ENCODE measurements around the gene VSIR. TPM values are rescaled to one million over a fixed set of nuclear protein-coding genes. Genes with fewer than 3 reads are reported as not detected.
A peak's percentile ranks its signal among the peaks of the same experiment; 100 is the strongest.

Gene VSIR
- total RNA-seq, 2 donors from 2014 or later = 36.1 to 56.0 TPM

GRCh38 chr10:71726580-71727104 is 46.7 kb downstream of the VSIR start:
- H3K4me1 ChIP-seq = peaks cover 0 to 39% of the 10 kb centered on the region in 2 donors
- no peaks in the 10 kb centered on the region for H3K36me3 ChIP-seq
- TF ChIP-seq CTCF (IDR thresholded peaks at IDR 0.05) = no peak
- H3K9me3 ChIP-seq = no peaks in the 10 kb centered on the region
- H3K27ac ChIP-seq = peak overlapping the region in 1 of 2 donors; percentile 79
- no peak for DNase-seq (ENCODE audit: low spot score)
- no peaks in the 10 kb centered on the region for H3K27me3 ChIP-seq
- H3K4me3 ChIP-seq = no peak overlapping the region

GRCh38 chr10:71725998-71726579 is 47.2 kb downstream of the VSIR start:
- no peak for TF ChIP-seq CTCF (IDR thresholded peaks at IDR 0.05)
- DNase-seq (ENCODE audit: low spot score) = no peak
- H3K4me1 ChIP-seq = peaks cover 0 to 39% of the 10 kb centered on the region in 2 donors
- no peaks in the 10 kb centered on the region for H3K27me3 ChIP-seq
- peak overlapping the region in 1 of 2 donors; percentile 19 for H3K27ac ChIP-seq
- no peaks in the 10 kb centered on the region for H3K9me3 ChIP-seq
- H3K4me3 ChIP-seq = no peak overlapping the region
- no peaks in the 10 kb centered on the region for H3K36me3 ChIP-seq

- no peak for TF ChIP-seq CTCF (IDR thresholded peaks at IDR 0.05)
- Histone ChIP-seq H3K27ac (no peak overlapping the region), H3K4me1 (peaks cover 0 to 40% of the 10 kb centered on the region in 2 donors), H3K4me3 (no peak overlapping the region), H3K36me3 (no peaks in the 10 kb centered on the region), H3K27me3 (no peaks in the 10 kb centered on the region), H3K9me3 (no peaks in the 10 kb centered on the region)
- no peak for DNase-seq (ENCODE audit: low spot score)
Observed at GRCh38 chr10:71725249-71725648, 48.1 kb downstream of the VSIR start.

GRCh38 chr10:71724539-71724938 is 48.8 kb downstream of the VSIR start:
- Histone ChIP-seq H3K9me3 (no peaks in the 10 kb centered on the region), H3K4me1 (peaks cover 0 to 46% of the 10 kb centered on the region in 2 donors), H3K27me3 (no peaks in the 10 kb centered on the region), H3K36me3 (no peaks in the 10 kb centered on the region), H3K4me3 (no peak overlapping the region), H3K27ac (no peak overlapping the region)
- no peak for TF ChIP-seq CTCF (IDR thresholded peaks at IDR 0.05)
- DNase-seq (ENCODE audit: low spot score) = no peak

- H3K36me3 ChIP-seq = no peaks in the 10 kb centered on the region
- H3K4me1 ChIP-seq = peaks cover 0 to 46% of the 10 kb centered on the region in 2 donors
- H3K9me3 ChIP-seq = no peaks in the 10 kb centered on the region
- TF ChIP-seq CTCF (IDR thresholded peaks at IDR 0.05) = no peak
- DNase-seq (ENCODE audit: low spot score) = no peak
- H3K4me3 ChIP-seq = no peak overlapping the region
- no peak overlapping the region for H3K27ac ChIP-seq
- no peaks in the 10 kb centered on the region for H3K27me3 ChIP-seq
Observed at GRCh38 chr10:71723311-71723710, 50.0 kb downstream of the VSIR start.

GRCh38 chr10:71722849-71723248 is 50.5 kb downstream of the VSIR start:
- no peak for TF ChIP-seq CTCF (IDR thresholded peaks at IDR 0.05)
- no peak for DNase-seq (ENCODE audit: low spot score)
- no peak overlapping the region for H3K27ac ChIP-seq
- H3K27me3 ChIP-seq = no peaks in the 10 kb centered on the region
- H3K36me3 ChIP-seq = no peaks in the 10 kb centered on the region
- H3K4me3 ChIP-seq = no peak overlapping the region
- no peaks in the 10 kb centered on the region for H3K9me3 ChIP-seq
- peaks cover 0 to 46% of the 10 kb centered on the region in 2 donors for H3K4me1 ChIP-seq

Data from right atrium auricular region (tissue), 2 donors.